Endodermal cell (in vitro differentiated cells): ENCODE results near the gene CATSPERD. TPM values are rescaled to one million over a fixed set of nuclear protein-coding genes. Genes with fewer than 3 reads are reported as not detected.

ENCODE experiments used
- DNase-seq: peaks from one replicate; pipeline ENCODE4 v3.0.0-alpha.2; 2017
- H3K27ac ChIP-seq: 2 replicates; pipeline ENCODE4 v1.5.1; 2013; ENCODE audit warnings: mild to moderate bottlenecking, low read depth, low read length, moderate library complexity
- H3K27me3 ChIP-seq: 2 replicates; pipeline ENCODE4 v1.6.1; 2013; ENCODE audit warnings: mild to moderate bottlenecking, low read length, moderate library complexity; ENCODE audit not compliant: insufficient read depth, control insufficient read depth, poor library complexity, severe bottlenecking
- H3K36me3 ChIP-seq: 2 replicates; pipeline ENCODE4 v1.7.0; 2013; ENCODE audit warnings: mild to moderate bottlenecking, low read length, moderate library complexity; ENCODE audit not compliant: control insufficient read depth, insufficient read depth
- H3K4me1 ChIP-seq: one replicate; pipeline ENCODE4 v1.7.0; 2013; ENCODE audit warnings: low read length; ENCODE audit not compliant: control insufficient read depth, insufficient read depth
- H3K4me3 ChIP-seq: 2 replicates; pipeline ENCODE4 v1.5.1; 2013; ENCODE audit warnings: mild to moderate bottlenecking, low read length, moderate library complexity
- H3K9ac ChIP-seq: 2 replicates; pipeline ENCODE4 v1.6.1; 2013; ENCODE audit warnings: mild to moderate bottlenecking, low read length, moderate library complexity; ENCODE audit not compliant: poor library complexity, severe bottlenecking; ENCODE audit errors: extremely low read depth
- H3K9me3 ChIP-seq: 2 replicates; pipeline ENCODE4 v1.6.1; 2013; ENCODE audit warnings: mild to moderate bottlenecking, low read length, moderate library complexity; ENCODE audit not compliant: control insufficient read depth
- H3K27ac Mint-ChIP-seq: 2 replicates; pipeline ENCODE4 v1.8.0; 2020; ENCODE audit warnings: mixed read lengths
- H3K27me3 Mint-ChIP-seq: 2 replicates; pipeline ENCODE4 v1.8.0; 2021; ENCODE audit warnings: mild to moderate bottlenecking, mixed read lengths; ENCODE audit not compliant: insufficient read depth
- H3K36me3 Mint-ChIP-seq: 2 replicates; pipeline ENCODE4 v1.8.0; 2020; ENCODE audit warnings: low read depth, mixed read lengths
- H3K4me1 Mint-ChIP-seq: 2 replicates; pipeline ENCODE4 v1.8.0; 2020; ENCODE audit warnings: mixed read lengths
- H3K4me3 Mint-ChIP-seq: 2 replicates; pipeline ENCODE4 v1.8.0; 2020; ENCODE audit warnings: mild to moderate bottlenecking, moderate library complexity, mixed read lengths
- H3K9me3 Mint-ChIP-seq: 2 replicates; pipeline ENCODE4 v1.8.0; 2020; ENCODE audit warnings: mild to moderate bottlenecking, mixed read lengths
- WGBS, 2 experiments: methylation state at CpG; one replicate each; pipeline versions ENCODE4 v1.1.5 to v1.1.7; 2013; ENCODE audit warnings: missing lambda C conversion rate in 2 of 2, mixed read lengths in 1 of 2; ENCODE audit not compliant: insufficient coverage in 1 of 2, insufficient read length in 1 of 2; 5-methylcytosine and 5-hydroxymethylcytosine counted together
- total RNA-seq, 2 donors: library from RNA; stranded (reverse); fragmentation: NEBNext Ultra II Directional in 1 of 2; extraction: Animal tissue kit (Norgen Biotek cat#: 25700) in 1 of 2; gene quantifications; 2 replicates in 1 of 2; 3 replicates in 1 of 2; pipeline ENCODE4 v1.2.1, GENCODE V29; 2021
- TF ChIP-seq, protein P1 (sequence below): fragments of 200-600 bp; sonication (generic); conservative IDR thresholded peaks from 2 replicates; pipeline ENCODE4 v1.5.0; 2021; ENCODE audit warnings: antibody characterized with exemption, mild to moderate bottlenecking

CATSPERD gene
- total RNA-seq, 2 donors from 2014 or later, result not detected

DNA sequence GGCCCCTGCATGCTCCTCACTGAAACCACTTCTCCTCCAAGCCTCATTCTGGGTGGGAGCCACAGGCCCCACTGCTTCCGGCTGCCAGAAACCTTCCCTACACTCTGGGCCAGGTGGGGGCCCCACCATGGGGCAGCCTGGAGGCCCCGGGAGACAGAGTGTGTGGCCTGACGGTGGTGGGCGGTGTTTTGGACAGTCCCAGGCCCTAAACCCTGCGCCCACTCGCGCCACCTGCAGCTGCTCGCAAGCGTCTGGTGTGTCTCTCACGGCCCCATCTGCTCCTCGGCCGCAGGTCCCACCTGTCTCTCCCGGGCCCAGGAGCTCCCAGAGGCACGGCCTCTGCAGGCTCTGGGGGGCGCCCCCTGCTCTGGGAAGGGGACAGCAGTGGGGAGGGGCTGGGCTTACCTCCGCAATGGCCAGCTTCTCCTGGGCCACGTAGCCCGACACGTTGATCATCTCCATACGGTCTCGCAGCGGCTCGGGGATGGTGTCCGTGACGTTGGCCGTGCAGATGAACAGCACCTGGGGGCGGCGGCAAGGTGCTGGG is 24.7 kb upstream of the CATSPERD start:
- Mint-ChIP-seq H3K27ac (no peak overlapping the region), H3K9me3 (peaks cover 6% of the 10 kb centered on the region), H3K36me3 (peaks cover 54% of the 10 kb centered on the region), H3K4me3 (no peak overlapping the region), H3K27me3 (no peaks in the 10 kb centered on the region), H3K4me1 (peaks cover 2% of the 10 kb centered on the region)
- H3K27me3 ChIP-seq, result no peaks in the 10 kb centered on the region
- TF ChIP-seq, protein P1, sequence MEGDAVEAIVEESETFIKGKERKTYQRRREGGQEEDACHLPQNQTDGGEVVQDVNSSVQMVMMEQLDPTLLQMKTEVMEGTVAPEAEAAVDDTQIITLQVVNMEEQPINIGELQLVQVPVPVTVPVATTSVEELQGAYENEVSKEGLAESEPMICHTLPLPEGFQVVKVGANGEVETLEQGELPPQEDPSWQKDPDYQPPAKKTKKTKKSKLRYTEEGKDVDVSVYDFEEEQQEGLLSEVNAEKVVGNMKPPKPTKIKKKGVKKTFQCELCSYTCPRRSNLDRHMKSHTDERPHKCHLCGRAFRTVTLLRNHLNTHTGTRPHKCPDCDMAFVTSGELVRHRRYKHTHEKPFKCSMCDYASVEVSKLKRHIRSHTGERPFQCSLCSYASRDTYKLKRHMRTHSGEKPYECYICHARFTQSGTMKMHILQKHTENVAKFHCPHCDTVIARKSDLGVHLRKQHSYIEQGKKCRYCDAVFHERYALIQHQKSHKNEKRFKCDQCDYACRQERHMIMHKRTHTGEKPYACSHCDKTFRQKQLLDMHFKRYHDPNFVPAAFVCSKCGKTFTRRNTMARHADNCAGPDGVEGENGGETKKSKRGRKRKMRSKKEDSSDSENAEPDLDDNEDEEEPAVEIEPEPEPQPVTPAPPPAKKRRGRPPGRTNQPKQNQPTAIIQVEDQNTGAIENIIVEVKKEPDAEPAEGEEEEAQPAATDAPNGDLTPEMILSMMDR, result no peak
- no peak overlapping the region for H3K27ac ChIP-seq
- peaks cover 48% of the 10 kb centered on the region for H3K36me3 ChIP-seq
- H3K9ac ChIP-seq, result no peak overlapping the region
- DNase-seq, result peak; percentile 62
- H3K4me3 ChIP-seq, result no peak overlapping the region
- WGBS, 2 experiments, result 95 to 98% methylated on average over 20 to 28 of the region's 28 CpGs
- H3K9me3 ChIP-seq, result peaks cover 3% of the 10 kb centered on the region
- no peaks in the 10 kb centered on the region for H3K4me1 ChIP-seq

DNA sequence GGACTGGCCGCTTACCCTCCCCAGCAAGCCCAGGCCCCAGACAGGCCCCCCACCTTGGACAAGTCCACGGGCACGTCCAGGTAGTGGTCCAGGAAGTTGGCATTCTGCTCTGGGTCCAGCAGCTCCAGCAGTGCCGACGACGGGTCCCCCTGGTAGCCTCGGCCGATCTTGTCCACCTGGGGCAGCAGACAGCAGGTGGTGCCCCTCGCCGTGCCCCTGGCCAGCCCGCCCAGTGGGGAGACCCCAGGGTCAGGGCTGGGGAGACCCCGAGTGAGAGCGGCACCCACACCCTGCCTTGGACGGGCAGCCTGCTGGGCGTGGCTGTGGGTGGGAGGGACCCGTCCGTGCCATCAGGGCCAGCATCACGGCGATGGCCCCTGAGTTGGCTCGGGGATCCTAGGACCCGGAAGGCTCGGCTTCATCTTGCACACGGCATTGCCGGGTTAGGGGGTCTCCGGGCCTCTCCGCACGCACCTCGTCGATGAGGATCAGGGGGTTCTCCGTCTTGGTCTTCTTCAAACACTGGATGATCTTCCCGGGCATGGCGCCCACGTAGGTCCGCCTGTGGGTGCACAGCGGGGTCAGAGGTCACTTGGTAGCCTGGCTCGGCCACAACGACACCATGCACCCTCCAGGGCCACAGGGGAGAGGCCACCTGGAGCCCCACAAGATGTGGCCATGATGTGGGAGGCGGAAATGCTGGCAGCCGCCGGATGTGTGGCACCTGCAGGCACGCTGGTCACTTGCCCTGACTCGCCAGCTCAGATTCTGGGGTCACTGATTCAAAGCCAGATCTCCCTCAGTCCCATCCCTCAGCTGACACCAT is 24.0 kb upstream of the CATSPERD start:
- Mint-ChIP-seq H3K4me1 (peaks cover 2% of the 10 kb centered on the region), H3K36me3 (peaks cover 55% of the 10 kb centered on the region), H3K9me3 (peaks cover 13% of the 10 kb centered on the region), H3K4me3 (no peak overlapping the region), H3K27me3 (no peaks in the 10 kb centered on the region), H3K27ac (no peak overlapping the region)
- Histone ChIP-seq H3K4me3 (no peak overlapping the region), H3K9ac (no peak overlapping the region), H3K4me1 (no peaks in the 10 kb centered on the region), H3K27me3 (no peaks in the 10 kb centered on the region), H3K27ac (no peak overlapping the region), H3K36me3 (peaks cover 54% of the 10 kb centered on the region), H3K9me3 (peaks cover 10% of the 10 kb centered on the region)
- 94 to 98% methylated on average over 39 to 42 of the region's 42 CpGs for WGBS, 2 experiments
- DNase-seq, result peak; percentile 62
- TF ChIP-seq, protein P1, result no peak

DNA sequence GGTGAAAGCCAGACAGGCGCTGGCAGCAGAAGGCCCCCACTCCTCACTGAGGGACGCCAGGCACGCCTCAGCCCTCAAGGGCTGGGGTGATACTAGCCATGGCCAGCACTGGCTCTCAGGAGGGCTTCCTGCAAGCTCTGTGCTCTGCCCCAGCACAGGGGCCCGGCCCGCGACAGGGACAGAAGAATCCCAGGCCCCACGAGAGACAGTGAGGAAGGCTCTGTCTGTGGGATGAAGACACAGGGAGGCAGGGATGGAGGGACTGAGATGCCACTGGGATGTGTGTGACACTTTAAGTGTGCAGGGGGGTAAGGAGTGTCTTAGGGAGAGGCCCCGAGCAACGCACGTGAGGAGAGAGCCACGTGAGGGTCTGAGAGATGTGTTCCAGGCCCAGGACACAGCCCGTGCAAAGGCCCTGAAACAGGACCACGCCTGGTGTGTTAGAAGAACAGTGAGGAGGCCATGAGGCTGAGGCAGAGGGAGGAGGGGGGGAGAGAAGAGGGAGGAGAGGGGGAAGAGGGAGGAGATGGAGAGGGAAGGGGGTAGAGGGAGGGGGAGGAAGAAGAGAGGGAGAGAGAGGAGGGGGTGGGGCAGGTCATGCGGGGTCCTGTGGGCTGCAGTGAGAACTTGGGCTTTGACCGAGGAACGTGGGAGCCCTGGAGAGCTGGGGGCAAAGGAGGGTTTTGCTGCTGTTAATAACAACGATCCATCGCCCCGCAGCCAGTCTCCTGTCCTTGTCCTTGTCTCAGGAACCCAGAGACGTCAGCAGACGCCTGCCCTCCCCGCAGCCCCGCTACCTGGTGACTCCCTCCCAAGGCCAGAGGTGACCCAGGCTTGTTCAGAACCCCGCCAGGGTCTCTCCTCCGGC is 23.2 kb upstream of the CATSPERD start:
- no peak overlapping the region for H3K9ac ChIP-seq
- Mint-ChIP-seq H3K9me3 (peaks cover 17% of the 10 kb centered on the region), H3K4me1 (no peaks in the 10 kb centered on the region), H3K36me3 (peaks cover 55% of the 10 kb centered on the region), H3K27ac (peak overlapping the region; percentile 55), H3K4me3 (no peak overlapping the region), H3K27me3 (no peaks in the 10 kb centered on the region)
- H3K4me3 ChIP-seq, result no peak overlapping the region
- peaks cover 47% of the 10 kb centered on the region for H3K36me3 ChIP-seq
- no peaks in the 10 kb centered on the region for H3K4me1 ChIP-seq
- H3K27me3 ChIP-seq, result no peaks in the 10 kb centered on the region
- TF ChIP-seq, protein P1, result no peak
- WGBS, 2 experiments, result 90 to 94% methylated on average over 20 to 25 of the region's 25 CpGs
- peaks cover 10% of the 10 kb centered on the region for H3K9me3 ChIP-seq
- H3K27ac ChIP-seq, result peak overlapping the region; percentile 49
- DNase-seq, result peak; percentile 56
